ENCODE results near the gene PPP3CA.

Gene PPP3CA

DNA sequence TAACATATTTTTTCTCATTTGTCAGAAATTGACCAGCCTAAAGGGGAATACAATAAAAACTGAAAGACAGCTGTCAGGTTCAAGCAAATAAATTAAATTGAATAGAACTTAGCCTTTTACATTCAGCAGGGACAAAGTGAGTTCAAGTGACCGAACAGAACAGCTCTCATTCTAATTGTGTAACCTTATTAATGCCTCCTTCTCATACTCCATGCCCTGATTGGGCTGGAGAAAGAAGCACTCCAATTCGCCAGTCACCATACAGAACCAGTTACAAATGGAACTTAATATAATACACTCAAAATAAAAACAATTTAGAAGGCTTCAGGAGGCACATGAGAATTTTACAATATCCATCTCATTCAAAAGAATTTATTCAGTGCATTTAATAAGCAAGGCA is 8.0 kb downstream of the PPP3CA start:
- H3K4me1 ChIP-seq: peaks cover 0 to 36% (median 3%) of the 10 kb centered on the region in 4 donors
- intact Hi-C loops (cut with DNase I; ENCODE audit: low total_unique reads): no loop called here
- no peak overlapping the region for H3K27ac ChIP-seq
- H3K27me3 ChIP-seq: no peaks in the 10 kb centered on the region
- TF ChIP-seq, protein P1, sequence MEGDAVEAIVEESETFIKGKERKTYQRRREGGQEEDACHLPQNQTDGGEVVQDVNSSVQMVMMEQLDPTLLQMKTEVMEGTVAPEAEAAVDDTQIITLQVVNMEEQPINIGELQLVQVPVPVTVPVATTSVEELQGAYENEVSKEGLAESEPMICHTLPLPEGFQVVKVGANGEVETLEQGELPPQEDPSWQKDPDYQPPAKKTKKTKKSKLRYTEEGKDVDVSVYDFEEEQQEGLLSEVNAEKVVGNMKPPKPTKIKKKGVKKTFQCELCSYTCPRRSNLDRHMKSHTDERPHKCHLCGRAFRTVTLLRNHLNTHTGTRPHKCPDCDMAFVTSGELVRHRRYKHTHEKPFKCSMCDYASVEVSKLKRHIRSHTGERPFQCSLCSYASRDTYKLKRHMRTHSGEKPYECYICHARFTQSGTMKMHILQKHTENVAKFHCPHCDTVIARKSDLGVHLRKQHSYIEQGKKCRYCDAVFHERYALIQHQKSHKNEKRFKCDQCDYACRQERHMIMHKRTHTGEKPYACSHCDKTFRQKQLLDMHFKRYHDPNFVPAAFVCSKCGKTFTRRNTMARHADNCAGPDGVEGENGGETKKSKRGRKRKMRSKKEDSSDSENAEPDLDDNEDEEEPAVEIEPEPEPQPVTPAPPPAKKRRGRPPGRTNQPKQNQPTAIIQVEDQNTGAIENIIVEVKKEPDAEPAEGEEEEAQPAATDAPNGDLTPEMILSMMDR (IDR thresholded peaks at IDR 0.05): no peak
- no peaks in the 10 kb centered on the region for H3K36me3 ChIP-seq
- no peaks in the 10 kb centered on the region for H3K9me3 ChIP-seq
- DNase-seq: no peak
- H3K4me3 ChIP-seq: no peak overlapping the region

GRCh38 chr4:101337688-101338087 is 9.6 kb downstream of the PPP3CA start:
- DNase-seq: no peak
- peaks cover 0 to 26% (median 0%) of the 10 kb centered on the region in 4 donors for H3K4me1 ChIP-seq
- TF ChIP-seq, protein P1 (IDR thresholded peaks at IDR 0.05): no peak
- no peaks in the 10 kb centered on the region for H3K27me3 ChIP-seq
- H3K4me3 ChIP-seq: no peak overlapping the region
- H3K36me3 ChIP-seq: no peaks in the 10 kb centered on the region
- intact Hi-C loops (cut with DNase I; ENCODE audit: low total_unique reads): no loop called here
- peak overlapping the region in 1 of 2 donors; percentile 3 for H3K27ac ChIP-seq
- H3K9me3 ChIP-seq: no peaks in the 10 kb centered on the region

GRCh38 chr4:101334963-101335572 is 12.3 kb downstream of the PPP3CA start:
- Histone ChIP-seq H3K9me3 (no peaks in the 10 kb centered on the region), H3K27ac (no peak overlapping the region), H3K4me3 (no peak overlapping the region), H3K36me3 (no peaks in the 10 kb centered on the region), H3K4me1 (peaks cover 0 to 22% (median 0%) of the 10 kb centered on the region in 4 donors), H3K27me3 (no peaks in the 10 kb centered on the region)
- intact Hi-C loops (cut with DNase I; ENCODE audit: low total_unique reads): no loop called here
- TF ChIP-seq, protein P1 (IDR thresholded peaks at IDR 0.05): no peak
- DNase-seq: no peak

DNA sequence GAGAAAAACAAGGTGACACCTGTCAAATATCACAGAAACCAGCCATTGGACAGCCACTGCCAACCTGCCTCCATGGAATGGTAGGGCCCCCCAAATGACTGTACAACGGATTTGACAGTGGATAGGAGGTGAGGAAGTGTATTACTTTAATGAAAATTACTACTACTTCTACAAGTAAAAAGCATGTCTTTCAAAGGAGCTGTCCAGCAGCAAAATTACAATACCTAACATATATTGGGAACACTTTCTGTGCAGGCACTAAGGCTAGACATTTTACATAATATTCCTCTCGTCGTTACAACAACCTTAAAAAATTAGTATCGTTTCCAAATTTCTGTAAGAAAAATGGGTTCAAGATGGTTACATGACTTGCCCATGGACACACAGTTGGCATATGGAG is 14.9 kb downstream of the PPP3CA start:
- Histone ChIP-seq H3K27me3 (no peaks in the 10 kb centered on the region), H3K9me3 (no peaks in the 10 kb centered on the region), H3K4me3 (no peak overlapping the region), H3K27ac (no peak overlapping the region), H3K36me3 (no peaks in the 10 kb centered on the region), H3K4me1 (peaks cover 0 to 22% (median 0%) of the 10 kb centered on the region in 4 donors)
- no peak for DNase-seq
- intact Hi-C loops (cut with DNase I; ENCODE audit: low total_unique reads): no loop called here
- TF ChIP-seq, protein P1 (IDR thresholded peaks at IDR 0.05): no peak

- Histone ChIP-seq H3K27ac (no peak overlapping the region), H3K27me3 (no peaks in the 10 kb centered on the region), H3K9me3 (no peaks in the 10 kb centered on the region), H3K4me1 (peaks cover 0 to 14% (median 0%) of the 10 kb centered on the region in 4 donors), H3K36me3 (no peaks in the 10 kb centered on the region), H3K4me3 (no peak overlapping the region)
- TF ChIP-seq, protein P1 (IDR thresholded peaks at IDR 0.05): no peak
- intact Hi-C loops (cut with DNase I; ENCODE audit: low total_unique reads): no loop called here
- DNase-seq: no peak
These were observed 16.3 kb downstream of the PPP3CA start for GRCh38 chr4:101331017-101331416.

Measured in tibial artery (tissue), 4 donors.